HepG2 (cell line): ENCODE measurements around the gene FAM120B. TPM values are rescaled to one million over a fixed set of nuclear protein-coding genes. Genes with fewer than 3 reads are reported as not detected.
A peak's percentile ranks its signal among the peaks of the same experiment; 100 is the strongest.

ENCODE experiments used
- CREM ChIP-seq, 2 experiments: sonication (generic) in 1 of 2; formaldehyde crosslinking in 1 of 2; IDR thresholded peaks; 2 replicates each; pipeline versions ENCODE4 v1.4.0 to v1.6.1; 2016 to 2020; ENCODE audit warnings: antibody characterized with exemption in 1 of 2, mild to moderate bottlenecking in 1 of 2, missing genetic modification reagents in 1 of 2
- FOXJ3 ChIP-seq: sonication (generic); formaldehyde crosslinking; IDR thresholded peaks from 2 replicates; pipeline ENCODE4 v1.4.0; 2020; ENCODE audit warnings: missing genetic modification reagents, mild to moderate bottlenecking, borderline replicate concordance
- HES4 ChIP-seq: sonication (generic); formaldehyde crosslinking; IDR thresholded peaks from 2 replicates; pipeline ENCODE4 v1.9.0; 2021; ENCODE audit warnings: mild to moderate bottlenecking, missing genetic modification reagents, borderline replicate concordance
- HMGA1 ChIP-seq: sonication (generic); formaldehyde crosslinking; conservative IDR thresholded peaks from 2 replicates; pipeline ENCODE4 v1.4.0; 2020; ENCODE audit warnings: missing genetic modification reagents
- LCORL ChIP-seq, 2 experiments: fragments of 450-650 bp in 1 of 2; sonication (generic) in 1 of 2; formaldehyde crosslinking in 1 of 2; IDR thresholded peaks; 2 replicates each; pipeline versions ENCODE4 v1.5.0 to v1.6.1; 2017 to 2020; ENCODE audit warnings: antibody characterized with exemption in 1 of 2, missing genetic modification reagents in 1 of 2
- MAFG ChIP-seq: sonication (generic); formaldehyde crosslinking; IDR thresholded peaks from 2 replicates; pipeline ENCODE4 v1.5.1; 2020; ENCODE audit warnings: mild to moderate bottlenecking, missing genetic modification reagents
- PHF21A ChIP-seq: sonication (generic); formaldehyde crosslinking; IDR thresholded peaks from 2 replicates; pipeline ENCODE4 v1.5.0; 2020; ENCODE audit warnings: mild to moderate bottlenecking, missing genetic modification reagents
- SMAD3 ChIP-seq: sonication (generic); formaldehyde crosslinking; IDR thresholded peaks from 2 replicates; pipeline ENCODE4 v1.4.0; 2020; ENCODE audit warnings: missing genetic modification reagents
- SRY ChIP-seq: sonication (generic); formaldehyde crosslinking; IDR thresholded peaks from 2 replicates; pipeline ENCODE4 v1.8.0; 2022; ENCODE audit warnings: mild to moderate bottlenecking, missing genetic modification reagents
- TEAD3 ChIP-seq: optimal IDR thresholded peaks from 2 replicates; pipeline ENCODE3; 2016; ENCODE audit warnings: borderline replicate concordance
- ZNF124 ChIP-seq: sonication (generic); formaldehyde crosslinking; IDR thresholded peaks from 2 replicates; pipeline ENCODE4 v1.4.0; 2020; ENCODE audit warnings: missing genetic modification reagents
- ZNF263 ChIP-seq: sonication (generic); formaldehyde crosslinking; IDR thresholded peaks from 2 replicates; pipeline ENCODE4 v1.4.0; 2020; ENCODE audit warnings: missing genetic modification reagents
- ZNF317 ChIP-seq: sonication (generic); formaldehyde crosslinking; IDR thresholded peaks from 2 replicates; pipeline ENCODE4 v1.5.0; 2020; ENCODE audit warnings: mild to moderate bottlenecking, missing genetic modification reagents
- ZNF562 ChIP-seq: sonication (generic); formaldehyde crosslinking; IDR thresholded peaks from 2 replicates; pipeline ENCODE4 v1.8.0; 2022; ENCODE audit warnings: missing genetic modification reagents, borderline replicate concordance
- ZNF768 ChIP-seq: sonication (generic); formaldehyde crosslinking; IDR thresholded peaks from 2 replicates; pipeline ENCODE4 v1.4.0; 2020; ENCODE audit warnings: missing genetic modification reagents
- ZZZ3 ChIP-seq: sonication (generic); formaldehyde crosslinking; IDR thresholded peaks from 2 replicates; pipeline ENCODE4 v1.4.0; 2020; ENCODE audit warnings: missing genetic modification reagents, mild to moderate bottlenecking, borderline replicate concordance
- polyA plus RNA-seq, 8 experiments: library from polyadenylated mRNA; depleted of rRNA in 3 of 8; stranded (reverse) in 7 of 8; unstranded in 1 of 8; fragments of >200 nt; fragmentation: Illumina TruSeq in 4 of 8; extraction: Trizol in 4 of 8; gene quantifications; 2 replicates each; pipeline versions ENCODE4 v1.2.1 to v1.2.3, GENCODE V29; 2011 to 2016; ENCODE audit warnings: low read depth in 4 of 8, missing spikeins in 1 of 8, mixed read lengths in 1 of 8; ENCODE audit not compliant: insufficient read depth in 1 of 8
- total RNA-seq, 5 experiments: library from RNA; depleted of rRNA; stranded (reverse); fragments of >200 nt; fragmentation: Illumina TruSeq; extraction: Trizol; gene quantifications; 2 replicates each; pipeline ENCODE4 v1.2.3, GENCODE V29; 2016; ENCODE audit warnings: low read depth in 1 of 5
- TF ChIP-seq, protein P1 (sequence below), 2 experiments: sonication (generic) in 1 of 2; formaldehyde crosslinking in 1 of 2; IDR thresholded peaks; 2 replicates each; pipeline versions ENCODE4 v1.4.0 to v1.6.1; 2018 to 2020; ENCODE audit warnings: missing genetic modification reagents in 2 of 2, borderline replicate concordance in 1 of 2, low read depth in 1 of 2, mild to moderate bottlenecking in 1 of 2, missing biosample characterization in 1 of 2
- TF ChIP-seq, protein P2 (sequence below), 2 experiments: sonication (generic) in 1 of 2; formaldehyde crosslinking in 1 of 2; IDR thresholded peaks; 2 replicates each; pipeline versions ENCODE4 v1.4.0 to v1.6.1; 2016 to 2020; ENCODE audit warnings: borderline replicate concordance in 1 of 2, low read depth in 1 of 2, mild to moderate bottlenecking in 1 of 2, missing genetic modification reagents in 1 of 2
- TF ChIP-seq, protein P3 (sequence below): sonication (generic); formaldehyde crosslinking; IDR thresholded peaks from 2 replicates; pipeline ENCODE4 v1.4.0; 2020; ENCODE audit warnings: missing genetic modification reagents; ENCODE audit errors: not compliant biosample characterization

Gene FAM120B
- total and polyA plus RNA-seq, 2 of the 13 experiments (the other 11 are each of a cell fraction or from before 2014, with no cell fraction given): 9.2 to 10.7 TPM

DNA sequence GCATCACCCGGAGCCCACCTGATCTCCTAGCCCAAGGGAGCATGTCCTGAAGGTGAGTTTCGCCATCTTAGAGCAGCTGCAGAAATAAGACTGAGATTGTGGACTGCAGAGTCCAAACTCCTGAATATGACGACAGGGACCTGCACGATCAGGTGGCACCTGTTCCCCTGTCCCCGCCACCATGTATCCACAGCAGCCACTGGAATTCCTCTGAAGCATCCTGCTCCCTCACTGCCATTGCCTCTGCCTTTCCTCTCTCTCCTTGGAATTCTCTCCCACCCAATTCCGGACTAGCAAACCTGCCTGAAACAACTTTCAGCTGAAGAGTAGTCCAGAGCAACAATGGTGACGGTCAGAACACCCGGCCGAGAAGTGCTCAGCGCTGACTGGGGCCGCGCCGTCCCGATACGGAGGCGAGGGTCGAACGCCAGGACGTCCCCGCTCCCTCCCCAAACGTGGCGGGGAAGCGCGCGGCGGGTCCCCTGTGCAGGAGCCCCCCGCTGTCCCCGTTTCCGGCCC is 694 bp upstream of the FAM120B start (continued):
- TF ChIP-seq LCORL (IDR thresholded peaks at IDR 0.05): no peak
- TF ChIP-seq LCORL (CRISPR knock-in tag; IDR thresholded peaks at IDR 0.05): peak; percentile 44
- TF ChIP-seq ZNF768: no peak; the same call in 1 of the 2 replicates
- 0 out of 2 replicates have a peak, but pooled peaks have one; percentile 22 for TF ChIP-seq FOXJ3
- no peak for TF ChIP-seq ZNF124 (CRISPR knock-in tag)
- TF ChIP-seq SMAD3 (CRISPR knock-in tag): 0 out of 2 replicates have a peak, but pooled peaks have one; percentile 27
- no peak for TF ChIP-seq HMGA1 (CRISPR knock-in tag)
- TF ChIP-seq, protein P1, sequence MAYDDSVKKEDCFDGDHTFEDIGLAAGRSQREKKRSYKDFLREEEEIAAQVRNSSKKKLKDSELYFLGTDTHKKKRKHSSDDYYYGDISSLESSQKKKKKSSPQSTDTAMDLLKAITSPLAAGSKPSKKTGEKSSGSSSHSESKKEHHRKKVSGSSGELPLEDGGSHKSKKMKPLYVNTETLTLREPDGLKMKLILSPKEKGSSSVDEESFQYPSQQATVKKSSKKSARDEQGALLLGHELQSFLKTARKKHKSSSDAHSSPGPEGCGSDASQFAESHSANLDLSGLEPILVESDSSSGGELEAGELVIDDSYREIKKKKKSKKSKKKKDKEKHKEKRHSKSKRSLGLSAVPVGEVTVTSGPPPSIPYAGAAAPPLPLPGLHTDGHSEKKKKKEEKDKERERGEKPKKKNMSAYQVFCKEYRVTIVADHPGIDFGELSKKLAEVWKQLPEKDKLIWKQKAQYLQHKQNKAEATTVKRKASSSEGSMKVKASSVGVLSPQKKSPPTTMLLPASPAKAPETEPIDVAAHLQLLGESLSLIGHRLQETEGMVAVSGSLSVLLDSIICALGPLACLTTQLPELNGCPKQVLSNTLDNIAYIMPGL (CRISPR knock-in tag; IDR thresholded peaks at IDR 0.05; ENCODE audit: borderline replicate concordance in 1 of 2, low read depth in 1 of 2): peak in 1 of 2 experiments; percentile 10; a peak in 1 of 4 replicates
- TF ChIP-seq ZNF317 (CRISPR knock-in tag): no peak
- 0 out of 2 replicates have a peak, but pooled peaks have one; percentile 16 for TF ChIP-seq ZNF263 (CRISPR knock-in tag)
- no peak for TF ChIP-seq MAFG (CRISPR knock-in tag)
- TF ChIP-seq CREM (IDR thresholded peaks at IDR 0.05): no peak
- no peak for TF ChIP-seq CREM (CRISPR knock-in tag; IDR thresholded peaks at IDR 0.05)
- TF ChIP-seq, protein P2, sequence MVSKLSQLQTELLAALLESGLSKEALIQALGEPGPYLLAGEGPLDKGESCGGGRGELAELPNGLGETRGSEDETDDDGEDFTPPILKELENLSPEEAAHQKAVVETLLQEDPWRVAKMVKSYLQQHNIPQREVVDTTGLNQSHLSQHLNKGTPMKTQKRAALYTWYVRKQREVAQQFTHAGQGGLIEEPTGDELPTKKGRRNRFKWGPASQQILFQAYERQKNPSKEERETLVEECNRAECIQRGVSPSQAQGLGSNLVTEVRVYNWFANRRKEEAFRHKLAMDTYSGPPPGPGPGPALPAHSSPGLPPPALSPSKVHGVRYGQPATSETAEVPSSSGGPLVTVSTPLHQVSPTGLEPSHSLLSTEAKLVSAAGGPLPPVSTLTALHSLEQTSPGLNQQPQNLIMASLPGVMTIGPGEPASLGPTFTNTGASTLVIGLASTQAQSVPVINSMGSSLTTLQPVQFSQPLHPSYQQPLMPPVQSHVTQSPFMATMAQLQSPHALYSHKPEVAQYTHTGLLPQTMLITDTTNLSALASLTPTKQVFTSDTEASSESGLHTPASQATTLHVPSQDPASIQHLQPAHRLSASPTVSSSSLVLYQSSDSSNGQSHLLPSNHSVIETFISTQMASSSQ (IDR thresholded peaks at IDR 0.05; ENCODE audit: low read depth): no peak
- TF ChIP-seq, protein P2 (CRISPR knock-in tag; IDR thresholded peaks at IDR 0.05; ENCODE audit: borderline replicate concordance): no peak
- no peak for TF ChIP-seq ZNF562 (CRISPR knock-in tag)
- no peak for TF ChIP-seq TEAD3 (CRISPR knock-in tag)
- peak; percentile 11 for TF ChIP-seq PHF21A (CRISPR knock-in tag)
- TF ChIP-seq, protein P3, sequence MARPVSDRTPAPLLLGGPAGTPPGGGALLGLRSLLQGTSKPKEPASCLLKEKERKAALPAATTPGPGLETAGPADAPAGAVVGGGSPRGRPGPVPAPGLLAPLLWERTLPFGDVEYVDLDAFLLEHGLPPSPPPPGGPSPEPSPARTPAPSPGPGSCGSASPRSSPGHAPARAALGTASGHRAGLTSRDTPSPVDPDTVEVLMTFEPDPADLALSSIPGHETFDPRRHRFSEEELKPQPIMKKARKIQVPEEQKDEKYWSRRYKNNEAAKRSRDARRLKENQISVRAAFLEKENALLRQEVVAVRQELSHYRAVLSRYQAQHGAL (CRISPR knock-in tag): no peak
- TF ChIP-seq HES4: peak; percentile 43
- TF ChIP-seq SRY (CRISPR knock-in tag): no peak; the same call in 1 of the 2 replicates
- TF ChIP-seq ZZZ3: no peak
